OCI-LY7 (cell line): Measurements from ENCODE around the gene TUBGCP6. TPM values are rescaled to one million over a fixed set of nuclear protein-coding genes. Genes with fewer than 3 reads are reported as not detected.

ENCODE experiments used
- BruUV-seq: library from RNA; stranded (reverse); fragments of 400-500 nt; replicated peaks from 2 replicates; lab custom pipeline; 2021; lab: Mats Ljungman, UMichigan
- CTCF ChIA-PET: fragments of 300-600 bp; sonication (Branson Sonifier 250); formaldehyde crosslinking; loops from one replicate; lab custom pipeline; 2022; ENCODE audit warnings: antibody characterized with exemption; ENCODE audit not compliant: unreplicated experiment; lab: Charles Lee
- POLR2A ChIA-PET: fragments of 300-600 bp; sonication (Branson Sonifier 250); formaldehyde crosslinking; loops from one replicate; lab custom pipeline; 2022; ENCODE audit warnings: antibody characterized with exemption; lab: Charles Lee
- DNase-seq: peaks from one replicate; pipeline ENCODE4 v3.0.0-alpha.2; 2015; ENCODE audit warnings: low spot score
- H2AFZ ChIP-seq: fragments of 200-600 bp; sonication (generic), shearing (Covaris generic); 2 replicates; pipeline ENCODE4 v1.6.1; 2014; ENCODE audit warnings: mild to moderate bottlenecking, antibody characterized with exemption, low read length, moderate library complexity
- H3K27ac ChIP-seq: fragments of 200-600 bp; sonication (generic); 2 replicates; pipeline ENCODE4 v1.5.1; 2014; ENCODE audit warnings: mixed run types, low read depth, mild to moderate bottlenecking, moderate library complexity, low read length, inconsistent platforms; ENCODE audit not compliant: poor library complexity, severe bottlenecking
- H3K36me3 ChIP-seq: fragments of 200-600 bp; sonication (generic); 2 replicates; pipeline ENCODE4 v1.6.1; 2014; ENCODE audit warnings: mild to moderate bottlenecking, antibody characterized with exemption, low read length, moderate library complexity, mixed read lengths; ENCODE audit not compliant: insufficient read depth
- H3K4me1 ChIP-seq: fragments of 200-600 bp; sonication (generic); 2 replicates; pipeline ENCODE4 v1.5.1; 2014; ENCODE audit warnings: mild to moderate bottlenecking, low read length; ENCODE audit not compliant: insufficient read depth, poor library complexity, severe bottlenecking
- H3K4me2 ChIP-seq: fragments of 200-600 bp; sonication (generic); 2 replicates; pipeline ENCODE4 v1.6.1; 2014; ENCODE audit warnings: mild to moderate bottlenecking, low read length
- H3K4me3 ChIP-seq: fragments of 200-600 bp; sonication (generic); 2 replicates; pipeline ENCODE4 v1.5.1; 2014; ENCODE audit warnings: mild to moderate bottlenecking, low read depth, low read length; ENCODE audit not compliant: poor library complexity, severe bottlenecking
- H3K79me2 ChIP-seq: fragments of 200-600 bp; sonication (generic); 2 replicates; pipeline ENCODE4 v1.6.1; 2016; ENCODE audit warnings: low read depth, mild to moderate bottlenecking, low read length, moderate library complexity, mixed read lengths; ENCODE audit not compliant: insufficient read depth
- H3K9me2 ChIP-seq: fragments of 200-600 bp; sonication (generic); 2 replicates; pipeline ENCODE4 v1.6.1; 2016; ENCODE audit warnings: mild to moderate bottlenecking, low read length, mixed read lengths; ENCODE audit not compliant: insufficient read depth
- H3K9me3 ChIP-seq: fragments of 200-600 bp; sonication (generic); 2 replicates; pipeline ENCODE4 v1.6.1; 2014; ENCODE audit warnings: mild to moderate bottlenecking, mixed run types, low read length, mixed read lengths
- H4K20me1 ChIP-seq: fragments of 200-600 bp; sonication (generic); 2 replicates; pipeline ENCODE4 v1.6.1; 2014; ENCODE audit warnings: mild to moderate bottlenecking, antibody characterized with exemption, low read length, moderate library complexity, mixed read lengths; ENCODE audit not compliant: insufficient read depth
- CTCF ChIP-seq: fragments of 200-600 bp; sonication (generic); conservative IDR thresholded peaks from 2 replicates; pipeline ENCODE4 v1.5.1; 2014; ENCODE audit warnings: mild to moderate bottlenecking, antibody characterized with exemption, low read length, moderate library complexity, mixed read lengths
- EZH2phosphoT487 ChIP-seq: fragments of 200-600 bp; sonication (generic); IDR thresholded peaks from 2 replicates; pipeline ENCODE4 v1.6.1; 2018; ENCODE audit warnings: low read depth, borderline replicate concordance, mild to moderate bottlenecking, mixed run types, antibody characterized with exemption, low read length, moderate library complexity, mixed read lengths
- intact Hi-C: fragments of 100-400 bp; cut with micrococcal nuclease; formaldehyde crosslinking; loops from one replicate; pipeline ENCODE4 v1.10.0; 2022; ENCODE audit not compliant: unreplicated experiment
- total RNA-seq, 2 experiments: library from RNA; depleted of rRNA in 1 of 2; stranded (reverse); fragments of >200 nt in 1 of 2; shearing (Covaris generic) in 1 of 2; gene quantifications; 2 replicates each; pipeline ENCODE4 v1.2.3, GENCODE V29; 2014 to 2022

Gene TUBGCP6
- total RNA-seq, 2 experiments from 2014 or later: 57.7 to 63.2 TPM

GRCh38 chr22:50177537-50178470 lies 67.0 kb downstream of the TUBGCP6 start:
- Histone ChIP-seq H3K27ac (no peak overlapping the region), H3K36me3 (no peaks in the 10 kb centered on the region), H4K20me1 (no peaks in the 10 kb centered on the region), H2AFZ (no peak overlapping the region), H3K4me3 (no peak overlapping the region), H3K9me2 (no peaks in the 10 kb centered on the region), H3K79me2 (no peaks in the 10 kb centered on the region), H3K4me2 (no peak overlapping the region), H3K9me3 (no peaks in the 10 kb centered on the region), H3K4me1 (peaks cover 11% of the 10 kb centered on the region)
- TF ChIP-seq CTCF: no peak
- no peak for TF ChIP-seq EZH2phosphoT487
- intact Hi-C loops: no loop called here
- no peak for DNase-seq
- no TSS peak for BruUV-seq
- CTCF ChIA-PET: no interaction called here
- POLR2A ChIA-PET: no interaction called here

GRCh38 chr22:50176850-50177536 lies 67.8 kb downstream of the TUBGCP6 start:
- H2AFZ ChIP-seq: no peak overlapping the region
- intact Hi-C loops: no loop called here
- H3K27ac ChIP-seq: no peak overlapping the region
- TF ChIP-seq EZH2phosphoT487 (no peak), CTCF (no peak)
- no peak overlapping the region for H3K4me2 ChIP-seq
- ChIA-PET CTCF (no interaction called here), POLR2A (no interaction called here)
- no peaks in the 10 kb centered on the region for H3K79me2 ChIP-seq
- no peaks in the 10 kb centered on the region for H4K20me1 ChIP-seq
- no TSS peak for BruUV-seq
- no peaks in the 10 kb centered on the region for H3K9me2 ChIP-seq
- H3K36me3 ChIP-seq: no peaks in the 10 kb centered on the region
- no peak for DNase-seq
- H3K4me1 ChIP-seq: peaks cover 14% of the 10 kb centered on the region
- no peak overlapping the region for H3K4me3 ChIP-seq
- no peaks in the 10 kb centered on the region for H3K9me3 ChIP-seq
